Mononuclear cell (primary cell): ENCODE results near the gene RARRES2. TPM values are rescaled to one million over a fixed set of nuclear protein-coding genes. Genes with fewer than 3 reads are reported as not detected.
"Not testable (repeated sequence)": the region's sequence is repeated elsewhere in the genome, so short reads cannot be mapped to it uniquely, and the experiment has no call there.

Source experiments
- H3K27me3 ChIP-seq: 2 replicates; pipeline ENCODE4 v1.6.0; 2011; ENCODE audit warnings: low read length, control low read depth; ENCODE audit not compliant: insufficient read depth
- H3K4me1 ChIP-seq: 2 replicates; pipeline ENCODE4 v1.5.1; 2011; ENCODE audit warnings: mild to moderate bottlenecking, low read length, control low read depth; ENCODE audit not compliant: insufficient read depth
- H3K4me3 ChIP-seq: 2 replicates; pipeline ENCODE4 v1.5.1; 2011; ENCODE audit warnings: mild to moderate bottlenecking, low read length, moderate library complexity
- H3K9me3 ChIP-seq: 2 replicates; pipeline ENCODE4 v1.5.1; 2011; ENCODE audit warnings: low read depth, mild to moderate bottlenecking, control low read depth, low read length
- total RNA-seq: library from RNA; depleted of rRNA; stranded (reverse); fragments of >200 nt; gene quantifications from one replicate; pipeline ENCODE4 v1.2.3, GENCODE V29; 2012

Gene RARRES2
- total RNA-seq, 1 donor, result not detected

GRCh38 chr7:150288816-150289215 lies 52.6 kb downstream of the RARRES2 start:
- not testable (repeated sequence) for H3K9me3 ChIP-seq, H3K27me3 ChIP-seq, H3K4me1 ChIP-seq, H3K4me3 ChIP-seq

Other genes starting within 250 kb of the RARRES2 start
- 15.6 TPM for gene LRRC61, start 18.3 kb downstream of the RARRES2 start, total RNA-seq
- gene ACTR3C, start 18.1 kb downstream of the RARRES2 start, total RNA-seq, result 9.3 TPM
- 49.2 TPM for gene REPIN1, start 27.2 kb upstream of the RARRES2 start, total RNA-seq
- gene ZNF775, start 37.7 kb upstream of the RARRES2 start, total RNA-seq, result 0.94 TPM
- gene GIMAP8, start 109.0 kb upstream of the RARRES2 start, total RNA-seq, result 4.2 TPM
- 44.2 TPM for gene GIMAP7, start 173.2 kb upstream of the RARRES2 start, total RNA-seq
- gene GIMAP4, start 225.8 kb upstream of the RARRES2 start, total RNA-seq, result 47.9 TPM